ENCODE data around the gene TMEM18. TPM values are rescaled to one million over a fixed set of nuclear protein-coding genes. Genes with fewer than 3 reads are reported as not detected.

The TMEM18 gene
- polyA plus RNA-seq, 1 of the 3 experiments (the other 2 are of a cell fraction) = 29.3 TPM

- TF ChIP-seq ZBTB33 (IDR thresholded peaks at IDR 0.05; ENCODE audit: borderline replicate concordance, low read depth) (no peak), GATA2 (CRISPR knock-in tag; IDR thresholded peaks at IDR 0.05) (no peak), SIN3A (IDR thresholded peaks at IDR 0.05; ENCODE audit: borderline replicate concordance, low read depth, low read length) (no peak), TAF1 (IDR thresholded peaks at IDR 0.05; ENCODE audit: borderline replicate concordance, low read depth, low read length) (no peak), JUND (IDR thresholded peaks at IDR 0.05) (no peak), RCOR1 (IDR thresholded peaks at IDR 0.05; ENCODE audit: low read length) (no peak), MAX (IDR thresholded peaks at IDR 0.05; ENCODE audit: low read depth) (no peak)
Measured at GRCh38 chr2:696999-697627, 19.9 kb upstream of the TMEM18 start (continued).

- no peak for DNase-seq
- TF ChIP-seq POLR2AphosphoS5 (IDR thresholded peaks at IDR 0.05; ENCODE audit: low read depth, low read length) = no peak
- no peak for TF ChIP-seq RCOR1 (IDR thresholded peaks at IDR 0.05; ENCODE audit: low read length)
- TF ChIP-seq EP300 (IDR thresholded peaks at IDR 0.05; ENCODE audit: borderline replicate concordance in 1 of 2, low read depth in 1 of 2, low read length in 1 of 2) = no peak
- no peak for TF ChIP-seq ELF1 (IDR thresholded peaks at IDR 0.05)
- no peak for TF ChIP-seq USF1 (IDR thresholded peaks at IDR 0.05; ENCODE audit: borderline replicate concordance, low read depth)
- no peak for TF ChIP-seq SIN3A (IDR thresholded peaks at IDR 0.05; ENCODE audit: borderline replicate concordance, low read depth, low read length)
- TF ChIP-seq PBX3 (IDR thresholded peaks at IDR 0.05) = no peak
- no peak for TF ChIP-seq MXI1 (IDR thresholded peaks at IDR 0.05; ENCODE audit: low read depth, low read length)
- TF ChIP-seq CTCF (IDR thresholded peaks at IDR 0.05) = no peak
- TF ChIP-seq RXRA (IDR thresholded peaks at IDR 0.05; ENCODE audit: borderline replicate concordance, low read depth) = no peak
- TF ChIP-seq TAF1 (IDR thresholded peaks at IDR 0.05; ENCODE audit: borderline replicate concordance, low read depth, low read length) = no peak
- no peak for TF ChIP-seq GABPA (IDR thresholded peaks at IDR 0.05; ENCODE audit: low read depth)
- TF ChIP-seq SMC3 (IDR thresholded peaks at IDR 0.05; ENCODE audit: low read depth, low read length) = no peak
- no peak for TF ChIP-seq RFX5 (IDR thresholded peaks at IDR 0.05; ENCODE audit: low read length)
- no peak for TF ChIP-seq NRF1 (IDR thresholded peaks at IDR 0.05; ENCODE audit: low read depth, low read length)
- no peak for TF ChIP-seq ZBTB33 (IDR thresholded peaks at IDR 0.05; ENCODE audit: borderline replicate concordance, low read depth)
- TF ChIP-seq FOXJ3 (CRISPR knock-in tag; IDR thresholded peaks at IDR 0.05) = no peak
- TF ChIP-seq TCF12 (IDR thresholded peaks at IDR 0.05) = no peak
- no peak for TF ChIP-seq YY1 (IDR thresholded peaks at IDR 0.05; ENCODE audit: low read depth)
- Histone ChIP-seq H3K36me3 (replicated peaks in 1 of 2; ENCODE audit: control insufficient read depth in 1 of 2, insufficient read depth in 2 of 2, low read length in 1 of 2) (no peaks in the 10 kb centered on the region), H4K20me1 (ENCODE audit: insufficient read depth) (no peaks in the 10 kb centered on the region), H3F3A (replicated peaks; ENCODE audit: insufficient read depth) (no peaks in the 10 kb centered on the region), H3K27ac (ENCODE audit: low read depth in 2 of 2, low read length in 1 of 2) (no peak overlapping the region), H2AFZ (ENCODE audit: low read depth) (no peak overlapping the region), H3K9ac (no peak overlapping the region), H3K4me1 (ENCODE audit: control insufficient read depth in 1 of 2, insufficient read depth in 2 of 2, low read depth in 1 of 2, low read length in 1 of 2) (peaks cover 0 to 11% of the 10 kb centered on the region in 2 experiments; a peak in 2 of 4 replicates), H3K79me2 (ENCODE audit: insufficient read depth) (no peaks in the 10 kb centered on the region), H3K9me2 (no peaks in the 10 kb centered on the region), H3K4me3 (ENCODE audit: low read depth in 2 of 2, low read length in 1 of 2) (no peak overlapping the region), H3K4me2 (no peak overlapping the region), H3K9me3 (no peaks in the 10 kb centered on the region), H3K27me3 (ENCODE audit: insufficient read depth) (no peaks in the 10 kb centered on the region)
- CTCF ChIA-PET = interaction anchor here (1.3 to 2.6 kb wide), 2 partner anchors 20 to 854 kb away, joined by 4 to 12 read pairs; no protein-coding TSS in a partner anchor
- 57% methylated on average over 5 of the region's 5 CpGs for WGBS (ENCODE audit: low lambda C conversion rate)
- POLR2A ChIA-PET = no interaction called here
Measured at GRCh38 chr2:696463-696862, 19.3 kb upstream of the TMEM18 start.

Data from SK-N-SH (cell line).